HG03064 (cell line): ENCODE measurements around the gene NSMF.
A peak's percentile ranks its signal among the peaks of the same experiment; 100 is the strongest.

Experiments
- ATAC-seq: cut with Tn5 transposase; IDR thresholded peaks from one replicate; pipeline ENCODE4 v1.9.1; 2021; ENCODE audit warnings: low read depth; ENCODE audit not compliant: unreplicated experiment

NSMF gene

DNA sequence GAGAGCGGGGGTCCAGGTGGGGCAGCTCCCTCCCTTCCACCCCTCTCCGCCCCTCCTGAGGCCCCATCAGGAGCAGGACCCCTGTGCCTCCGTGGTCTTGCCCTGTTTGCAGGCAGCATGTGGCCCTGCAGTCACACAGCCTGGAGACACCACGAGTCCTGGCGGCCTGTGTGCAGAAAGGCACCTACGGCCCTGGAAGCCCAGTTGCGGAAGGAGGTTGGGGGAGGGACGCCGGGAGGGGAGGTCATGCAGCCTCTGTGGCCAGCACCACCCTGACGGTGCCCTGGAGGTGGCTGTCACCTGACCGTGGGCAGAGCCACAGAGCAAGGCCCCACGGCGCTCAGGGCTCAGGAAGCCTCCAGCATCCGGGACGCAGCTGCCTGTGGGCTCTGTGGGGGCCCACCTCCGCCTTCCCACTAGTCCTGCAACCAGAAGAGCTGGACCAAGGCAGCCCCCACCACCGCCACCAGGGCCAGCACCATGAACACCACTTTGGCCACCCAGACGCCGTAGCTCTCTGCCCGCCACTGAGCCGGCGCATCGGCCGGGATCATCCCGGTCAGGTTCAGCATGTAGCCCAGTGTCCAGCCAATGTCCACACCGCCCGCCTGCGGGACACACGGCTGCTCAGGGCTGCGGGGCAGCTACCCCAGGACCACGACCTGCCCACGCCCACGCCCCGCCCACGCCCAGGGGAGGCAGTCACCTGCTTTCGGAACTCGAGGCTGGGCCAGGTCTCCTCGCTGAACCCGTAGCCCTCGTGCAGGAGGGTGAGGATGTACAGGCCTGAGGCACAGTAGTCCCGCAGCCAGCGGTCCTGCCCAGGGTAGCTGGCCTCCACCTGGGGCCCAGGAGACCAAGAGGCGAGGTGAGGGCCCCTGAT is 24.4 kb downstream of the NSMF start:
- ATAC-seq: no peak

DNA sequence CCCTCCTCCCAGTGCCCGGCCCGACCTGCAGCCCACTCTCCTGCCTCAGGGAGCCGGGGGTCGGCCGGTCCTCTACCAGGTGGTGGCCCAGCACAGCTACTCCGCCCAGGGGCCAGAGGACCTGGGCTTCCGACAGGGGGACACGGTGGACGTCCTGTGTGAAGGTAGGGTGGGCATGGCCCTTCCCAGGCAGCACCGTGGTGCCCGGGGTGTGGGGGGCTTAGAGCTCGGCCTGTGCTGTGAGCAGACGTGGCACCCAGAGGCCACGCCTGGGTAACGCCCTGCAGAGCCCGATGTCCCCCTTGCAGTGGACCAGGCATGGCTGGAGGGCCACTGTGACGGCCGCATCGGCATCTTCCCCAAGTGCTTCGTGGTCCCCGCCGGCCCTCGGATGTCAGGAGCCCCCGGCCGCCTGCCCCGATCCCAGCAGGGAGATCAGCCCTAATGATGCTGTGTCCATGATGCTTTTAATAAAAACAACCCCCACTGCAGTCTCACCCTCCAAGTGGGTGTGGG is 25.2 kb downstream of the NSMF start:
- ATAC-seq: no peak

DNA sequence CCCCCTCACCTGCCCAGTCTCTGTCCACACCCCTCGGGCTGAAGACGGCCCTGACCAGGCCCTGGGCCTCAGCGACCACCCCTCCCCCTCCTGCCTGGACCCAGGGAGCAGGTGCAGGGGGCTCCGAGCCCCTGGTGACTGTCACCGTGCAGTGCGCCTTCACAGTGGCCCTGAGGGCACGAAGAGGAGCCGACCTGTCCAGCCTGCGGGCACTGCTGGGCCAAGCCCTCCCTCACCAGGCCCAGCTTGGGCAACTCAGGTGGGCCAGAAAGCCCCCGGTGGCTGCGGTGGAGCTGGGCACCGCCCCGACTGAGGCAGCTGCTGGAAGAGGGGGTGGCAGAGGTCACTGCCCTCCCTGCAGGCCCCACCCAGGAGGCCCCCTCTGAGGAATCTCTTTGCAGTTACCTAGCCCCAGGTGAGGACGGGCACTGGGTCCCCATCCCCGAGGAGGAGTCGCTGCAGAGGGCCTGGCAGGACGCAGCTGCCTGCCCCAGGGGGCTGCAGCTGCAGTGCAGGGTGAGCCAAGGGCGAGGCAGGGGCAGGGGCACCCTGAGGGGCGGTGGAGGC is 25.7 kb downstream of the NSMF start:
- ATAC-seq: no peak

DNA sequence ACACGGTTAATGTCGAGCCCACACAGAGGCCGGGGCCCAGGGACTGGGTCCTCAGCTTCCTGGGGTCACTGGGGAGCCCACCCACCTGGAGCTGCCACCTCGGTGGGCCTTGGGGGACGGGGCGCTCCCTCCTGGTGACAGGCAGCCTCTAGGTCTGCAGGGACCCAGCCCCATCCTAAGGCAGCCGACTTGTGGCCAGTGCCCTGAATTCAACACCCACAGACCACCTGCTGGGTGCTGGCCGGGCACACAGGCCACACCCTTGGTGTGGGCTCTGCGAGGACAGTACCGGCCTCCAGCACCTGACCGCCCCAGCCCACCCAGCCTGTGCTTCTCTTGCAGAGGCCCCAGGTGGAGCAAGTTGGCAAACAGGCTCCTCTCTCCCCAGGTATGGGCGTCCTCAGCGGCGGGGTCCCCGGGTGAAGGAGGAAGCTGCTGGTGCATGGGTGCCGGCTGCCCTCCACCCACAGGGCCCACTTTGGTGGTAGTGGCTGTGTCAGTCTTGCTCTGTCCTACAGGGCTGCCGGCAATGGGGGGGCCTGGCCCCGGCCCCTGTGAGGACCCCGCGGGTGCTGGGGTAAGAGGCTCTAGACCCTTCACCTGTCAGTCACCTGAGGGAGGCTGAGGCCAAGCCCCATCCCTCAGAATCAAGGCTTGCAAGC is 26.3 kb downstream of the NSMF start:
- no peak for ATAC-seq

DNA sequence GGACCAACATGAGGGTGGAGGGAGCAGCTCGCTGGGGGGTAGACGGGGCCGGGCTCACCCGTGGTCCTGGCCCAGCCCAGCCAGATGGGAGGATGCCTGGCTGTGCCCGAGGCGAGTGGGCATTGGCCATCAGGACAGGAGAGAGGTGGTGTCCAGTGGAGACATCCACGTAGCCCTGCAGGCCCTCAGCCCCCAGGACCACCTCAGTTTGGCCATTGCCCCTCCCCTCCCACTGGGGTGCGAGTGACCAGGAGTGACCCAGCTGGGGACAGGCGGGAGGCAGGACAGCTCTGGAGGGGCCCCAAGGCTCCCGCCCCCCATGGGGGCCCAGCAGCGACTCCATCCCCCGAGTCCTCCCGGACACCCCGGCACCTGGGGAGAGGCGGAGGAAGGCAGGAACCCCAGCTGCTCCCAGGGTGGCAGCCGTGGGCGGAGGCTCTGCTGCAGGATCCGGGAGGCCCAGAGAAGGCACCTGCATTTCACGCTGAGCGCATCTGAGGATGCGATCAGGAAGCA is 27.7 kb downstream of the NSMF start:
- ATAC-seq: no peak

DNA sequence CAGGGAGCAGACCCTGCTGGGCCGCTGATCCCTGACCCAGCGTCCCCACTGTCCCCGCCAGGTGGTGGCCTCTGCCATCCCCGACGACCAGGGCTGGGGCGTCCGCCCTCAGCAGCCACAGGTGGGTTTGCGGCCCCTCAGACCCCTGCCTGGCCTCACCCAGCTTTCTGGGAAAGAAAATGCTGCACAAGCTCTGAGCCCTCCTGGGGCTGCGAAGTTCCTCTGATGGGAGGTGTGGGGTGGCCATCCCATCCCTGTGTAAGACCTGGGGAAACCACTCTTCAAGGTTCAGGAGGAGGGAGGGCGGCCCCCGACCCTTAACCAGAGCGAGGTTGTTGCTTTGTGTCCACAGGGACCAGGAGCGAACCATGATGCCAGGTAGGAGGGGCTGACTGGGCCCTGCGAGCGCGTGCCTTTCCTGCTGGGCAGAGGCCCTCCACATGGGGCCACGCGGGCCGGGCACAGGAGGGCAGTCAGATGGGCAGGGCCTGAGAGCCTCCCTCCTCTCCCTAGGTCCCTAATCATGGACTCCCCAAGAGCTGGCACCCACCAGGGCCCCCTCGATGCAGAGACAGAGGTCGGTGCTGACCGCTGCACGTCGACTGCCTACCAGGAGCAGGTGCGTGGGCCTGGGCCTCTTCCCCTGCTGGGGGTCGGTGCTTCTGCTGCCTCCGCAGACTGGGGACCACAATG is 28.3 kb downstream of the NSMF start:
- no peak for ATAC-seq

DNA sequence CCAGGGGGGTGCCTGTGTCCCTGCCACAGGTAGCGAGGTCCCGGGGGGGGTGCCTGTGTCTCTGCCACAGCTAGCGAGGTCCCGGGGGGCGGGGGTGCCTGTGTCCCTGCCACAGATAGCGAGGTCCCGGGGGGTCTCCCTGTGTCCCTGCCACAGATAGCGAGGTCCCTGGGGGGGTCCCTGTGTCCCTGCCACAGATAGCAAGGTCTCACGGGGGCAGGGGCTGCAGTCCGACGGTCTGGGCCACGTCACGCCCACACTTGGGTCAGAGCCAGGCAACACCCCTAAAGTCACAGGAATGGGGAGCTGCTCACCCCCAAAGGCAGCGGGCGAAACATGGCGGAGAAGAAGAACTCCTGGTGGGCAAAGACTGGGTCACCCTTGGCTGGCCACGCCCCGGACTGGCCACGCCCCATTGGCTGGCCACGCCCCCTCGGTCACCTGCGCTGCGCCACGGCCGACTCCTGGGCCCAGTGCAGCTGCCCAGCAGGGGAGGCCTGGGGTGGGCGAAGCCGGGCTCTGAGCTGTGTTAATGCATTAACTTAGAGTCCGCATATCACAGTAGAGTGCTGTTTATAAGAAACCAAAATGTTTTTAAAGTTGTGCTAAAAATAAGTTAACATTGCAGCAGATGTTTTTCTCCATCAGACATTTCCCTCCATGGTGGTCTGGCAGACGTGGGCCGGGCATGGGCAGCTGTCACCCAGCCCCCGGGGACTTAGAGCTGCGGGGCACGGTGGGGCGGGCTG is 29.0 kb downstream of the NSMF start:
- ATAC-seq: no peak

DNA sequence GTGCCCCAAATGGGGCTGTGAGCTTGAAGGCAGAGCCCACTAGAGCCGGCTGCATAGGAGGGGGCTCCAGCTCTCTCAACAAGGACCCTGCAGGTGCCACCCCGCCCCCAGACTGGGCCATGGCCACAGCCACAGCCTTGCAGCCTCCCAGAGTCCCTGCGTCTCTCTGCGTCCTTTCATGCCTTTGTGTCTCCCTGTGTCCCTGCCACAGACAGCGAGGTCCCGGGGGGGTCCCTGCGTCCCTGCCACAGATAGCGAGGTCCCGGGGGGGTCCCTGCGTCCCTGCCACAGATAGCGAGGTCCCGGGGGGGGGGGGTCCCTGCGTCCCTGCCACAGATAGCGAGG is 29.6 kb downstream of the NSMF start:
- ATAC-seq: no peak

DNA sequence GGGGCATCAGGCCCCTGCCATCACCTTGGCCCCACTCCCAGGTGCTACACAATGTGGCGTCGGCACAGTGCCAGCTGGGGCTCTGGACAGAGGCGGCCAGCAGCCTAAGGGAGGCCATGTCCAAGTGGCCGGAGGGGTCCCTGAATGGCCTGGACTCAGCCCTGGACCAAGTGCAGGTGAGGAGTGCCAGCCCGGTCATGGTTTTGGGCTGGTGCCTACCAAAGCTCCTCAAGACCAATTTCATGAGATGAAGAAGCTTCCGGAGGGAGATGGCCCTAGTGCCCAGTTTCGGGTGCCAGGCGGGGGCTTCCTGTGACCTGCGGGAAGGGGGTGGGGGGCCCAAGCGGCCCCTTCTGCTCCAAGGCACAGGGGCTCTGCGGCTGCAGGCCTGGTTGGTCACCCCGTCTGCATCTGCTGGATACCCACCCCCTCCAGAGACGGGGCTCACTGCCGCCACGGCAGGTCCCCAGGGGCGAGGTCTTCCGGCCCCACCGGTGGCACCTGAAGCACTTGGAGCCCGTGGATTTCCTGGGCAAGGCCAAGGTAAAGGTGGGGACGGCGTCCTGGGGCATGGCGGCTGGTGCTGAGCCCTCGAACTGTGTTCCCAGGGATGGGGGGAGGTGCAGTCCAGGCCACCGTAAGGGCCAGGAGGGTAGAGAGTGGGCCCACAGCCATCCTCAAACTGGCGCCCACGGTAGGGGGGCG is 30.1 kb downstream of the NSMF start:
- ATAC-seq: no peak

DNA sequence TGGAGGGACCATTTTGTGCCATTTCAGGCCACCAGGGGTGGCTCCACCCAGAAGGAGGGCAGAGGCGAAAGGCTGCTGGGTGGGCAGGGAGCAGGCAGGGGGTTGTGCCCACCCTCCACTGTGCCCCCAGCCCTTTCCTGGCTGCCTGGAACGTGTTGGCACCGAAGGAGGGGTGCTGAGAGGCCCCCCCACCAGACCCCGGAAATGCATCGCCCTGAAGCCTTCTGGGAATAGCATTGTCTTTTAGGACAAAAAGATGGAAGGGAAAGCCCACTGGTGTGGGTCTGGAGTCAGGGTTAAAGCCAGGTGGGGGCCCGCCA is 30.9 kb downstream of the NSMF start:
- ATAC-seq: no peak

DNA sequence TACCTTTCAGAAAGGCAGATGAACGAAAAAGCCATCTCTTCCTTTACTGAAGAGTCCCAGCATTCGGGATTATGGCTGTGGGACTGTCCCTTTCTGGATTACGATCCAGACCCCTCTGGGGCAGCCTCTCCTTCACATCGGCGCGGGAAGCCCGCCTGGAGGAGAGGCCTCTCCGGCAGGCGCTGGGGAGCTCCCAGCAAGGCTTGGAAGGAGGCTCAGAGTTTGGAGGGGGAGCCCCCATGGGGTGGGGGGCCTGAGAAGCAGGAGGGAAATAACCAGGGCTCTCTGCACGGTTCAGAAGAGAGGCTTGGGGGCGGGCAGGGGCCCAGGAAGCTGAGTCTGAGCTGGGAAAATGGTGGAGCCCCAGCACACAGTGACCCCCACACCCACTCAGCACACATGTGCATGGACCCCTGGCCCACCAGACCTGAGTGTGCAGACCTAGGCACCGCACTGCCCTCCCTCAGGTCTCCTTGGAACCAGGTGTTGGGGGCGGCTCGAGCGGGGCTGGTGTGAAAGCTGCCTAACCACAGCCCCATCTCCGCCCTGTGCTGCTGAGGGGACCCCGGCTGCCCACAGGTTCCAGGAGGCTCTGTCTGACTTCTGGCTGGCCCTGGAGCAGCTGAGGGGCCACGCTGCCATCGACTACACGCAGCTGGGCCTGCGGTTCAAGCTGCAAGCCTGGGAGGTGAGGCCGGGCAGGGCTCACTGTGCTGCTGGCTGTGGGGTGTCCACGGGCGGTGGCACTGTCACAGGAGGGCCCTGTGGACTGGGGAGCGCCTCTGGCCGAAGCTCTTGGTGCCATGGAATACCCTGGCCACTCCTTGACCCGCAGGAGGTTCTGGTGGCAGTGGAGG is 31.5 kb downstream of the NSMF start:
- ATAC-seq: no peak

DNA sequence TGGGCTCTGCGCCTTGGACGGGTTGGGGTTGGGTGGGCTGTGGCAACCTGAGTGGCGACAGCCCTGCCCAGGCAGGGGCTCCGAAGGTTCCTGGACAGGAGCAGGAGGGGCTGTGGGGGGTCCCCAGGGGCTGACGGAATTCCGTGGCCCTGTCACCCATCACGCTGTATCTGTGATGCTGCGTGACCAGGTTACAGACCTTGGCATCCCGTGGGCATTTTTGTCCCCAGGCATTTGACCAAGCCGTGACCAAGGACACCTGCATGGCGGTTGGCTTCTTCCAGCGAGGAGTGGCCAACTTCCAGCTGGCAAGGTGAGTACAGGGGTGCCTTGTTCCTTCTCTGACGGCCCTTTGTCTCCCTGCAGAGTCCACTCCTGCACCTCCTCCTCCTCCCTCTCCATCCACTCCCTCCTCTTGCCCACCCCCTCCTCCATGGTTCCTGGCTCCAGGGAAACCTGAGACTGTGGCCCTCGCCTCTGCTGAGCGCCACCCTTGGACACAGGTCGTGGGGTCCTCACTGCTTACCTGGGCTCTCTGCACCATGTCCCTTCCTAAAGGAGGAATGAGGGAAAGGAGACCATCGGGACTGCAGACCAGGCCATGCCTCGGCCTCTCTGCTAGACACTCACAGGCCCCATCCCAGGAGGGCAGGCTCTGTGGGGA is 33.0 kb downstream of the NSMF start:
- no peak for ATAC-seq

DNA sequence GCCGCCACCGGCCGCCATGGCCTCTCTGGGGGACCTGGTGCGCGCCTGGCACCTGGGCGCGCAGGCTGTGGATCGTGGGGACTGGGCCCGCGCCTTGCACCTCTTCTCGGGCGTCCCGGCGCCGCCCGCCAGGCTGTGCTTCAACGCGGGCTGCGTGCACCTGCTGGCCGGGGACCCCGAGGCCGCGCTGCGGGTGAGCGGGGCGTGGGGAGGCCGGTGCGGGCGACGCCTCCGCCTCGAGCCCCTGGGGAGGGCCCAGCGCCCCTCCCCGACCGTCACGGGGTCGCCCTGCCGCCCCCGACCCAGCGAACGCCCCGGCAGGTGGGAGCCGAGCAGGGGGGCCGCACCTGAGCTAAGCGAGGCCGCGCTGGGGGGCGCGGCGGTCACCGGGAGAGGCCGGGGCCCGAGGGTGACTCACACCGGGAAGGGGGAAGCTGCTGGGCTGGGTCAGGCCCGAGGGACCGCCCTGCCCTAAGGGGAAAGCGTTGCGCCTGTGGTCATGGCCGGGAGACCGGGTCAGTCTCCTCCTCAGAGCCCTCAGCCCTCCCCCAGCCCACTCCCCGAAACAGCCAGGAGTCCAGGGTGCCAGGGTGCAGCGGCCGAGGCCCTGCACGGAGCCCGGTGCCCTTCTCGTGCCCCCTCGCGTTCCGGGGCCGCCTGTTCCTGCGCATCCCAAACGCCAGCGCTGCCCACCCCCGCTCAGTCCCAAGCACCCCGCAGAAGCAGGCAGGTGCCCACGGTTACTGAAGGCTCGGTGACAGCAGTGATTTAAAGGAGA is 35.4 kb downstream of the NSMF start:
- peak; percentile 11 for ATAC-seq

DNA sequence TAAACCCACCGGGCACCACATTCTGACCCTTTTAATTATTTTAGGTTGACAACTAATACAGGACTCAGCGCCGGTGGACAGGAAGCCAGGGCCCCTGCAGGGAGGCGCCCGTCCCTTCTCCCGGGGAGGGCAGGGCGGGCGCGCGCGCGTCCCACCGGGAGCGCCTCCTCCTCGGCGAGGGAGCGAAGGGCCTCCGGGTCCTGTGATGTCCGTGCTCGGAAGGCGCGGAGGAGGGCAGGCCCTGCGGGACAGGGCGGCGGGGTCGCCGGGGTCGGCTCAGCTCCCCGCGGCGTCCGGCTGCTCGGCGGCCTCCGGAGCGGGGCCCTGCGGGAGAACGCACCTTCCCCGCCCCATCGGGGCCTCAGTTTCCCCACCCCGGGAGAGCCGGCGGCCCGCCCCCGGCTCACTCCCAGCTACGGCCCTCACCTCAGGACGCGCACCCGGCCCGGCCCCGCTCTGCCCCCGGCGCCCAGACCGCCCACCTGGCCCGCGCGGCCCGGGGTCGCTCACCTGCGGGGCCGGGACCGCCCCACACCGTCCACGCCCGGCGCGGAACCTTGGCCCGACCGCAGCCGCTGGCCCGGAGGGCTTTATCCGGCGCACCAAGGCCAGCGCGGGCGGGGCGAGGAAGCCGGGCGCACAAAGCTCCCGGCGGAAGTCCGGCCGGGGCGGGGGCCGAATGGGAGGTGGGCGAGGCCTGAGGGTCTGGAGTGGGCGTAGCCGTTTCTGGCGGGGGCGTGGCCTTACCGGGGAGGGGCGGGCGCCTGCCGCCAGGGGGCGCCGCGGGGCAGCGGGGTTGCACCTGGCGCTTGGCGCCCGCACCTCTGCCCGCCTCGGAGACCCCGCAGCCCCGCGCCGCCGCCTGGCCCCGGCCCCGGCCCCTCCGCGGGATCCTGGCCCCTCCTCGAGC is 36.3 kb downstream of the NSMF start, which contains the start of the genes EXD3 and NOXA1:
Gene EXD3, minus strand, starts transcription at position 559 of the 910 bp plus-strand sequence. CDS start 27,805 bp downstream, outside the sequence.
Gene NOXA1, plus strand, starts transcription at position 790 of the 910 bp plus-strand sequence. CDS start 137 bp downstream, outside the sequence.
- peak; percentile 80 for ATAC-seq

DNA sequence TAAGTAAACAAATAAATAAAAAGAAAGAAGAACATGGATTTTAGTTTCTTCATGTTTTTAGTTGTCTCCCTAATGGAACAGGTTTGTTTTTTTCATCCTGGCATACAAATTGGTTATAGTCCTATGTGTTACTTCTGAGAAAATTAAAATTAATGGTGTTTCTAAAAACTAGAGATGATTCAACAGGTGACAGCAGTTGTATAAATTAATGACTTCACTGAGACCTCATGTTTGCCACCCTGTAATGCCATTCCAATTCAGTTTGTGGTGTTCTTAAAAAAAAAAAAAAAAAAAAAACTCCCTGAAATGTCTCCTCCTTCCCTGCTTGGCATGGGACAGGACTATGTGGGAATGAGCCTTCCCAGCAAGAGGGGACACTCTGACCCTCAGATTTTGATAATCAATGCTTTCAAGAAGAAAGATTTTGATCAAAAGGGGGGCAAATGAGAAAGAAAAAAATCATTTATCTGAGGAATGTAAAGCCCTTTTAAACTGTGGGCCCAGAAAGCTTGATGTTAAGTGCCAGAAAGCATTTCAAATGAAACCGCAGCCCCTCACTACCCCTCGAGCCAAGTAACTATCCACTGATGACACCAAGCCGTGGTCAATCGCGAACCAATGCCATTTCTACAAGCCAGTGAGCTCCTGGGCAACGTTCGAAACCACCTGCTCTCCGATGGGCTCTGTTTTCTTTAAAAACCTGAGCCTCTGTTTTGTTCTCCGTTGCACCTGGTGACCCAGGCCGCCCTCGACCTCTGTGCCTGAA is 37.1 kb downstream of the NSMF start:
- no peak for ATAC-seq
